ENCODE measurements around the gene TRAK1.

The TRAK1 gene

DNA sequence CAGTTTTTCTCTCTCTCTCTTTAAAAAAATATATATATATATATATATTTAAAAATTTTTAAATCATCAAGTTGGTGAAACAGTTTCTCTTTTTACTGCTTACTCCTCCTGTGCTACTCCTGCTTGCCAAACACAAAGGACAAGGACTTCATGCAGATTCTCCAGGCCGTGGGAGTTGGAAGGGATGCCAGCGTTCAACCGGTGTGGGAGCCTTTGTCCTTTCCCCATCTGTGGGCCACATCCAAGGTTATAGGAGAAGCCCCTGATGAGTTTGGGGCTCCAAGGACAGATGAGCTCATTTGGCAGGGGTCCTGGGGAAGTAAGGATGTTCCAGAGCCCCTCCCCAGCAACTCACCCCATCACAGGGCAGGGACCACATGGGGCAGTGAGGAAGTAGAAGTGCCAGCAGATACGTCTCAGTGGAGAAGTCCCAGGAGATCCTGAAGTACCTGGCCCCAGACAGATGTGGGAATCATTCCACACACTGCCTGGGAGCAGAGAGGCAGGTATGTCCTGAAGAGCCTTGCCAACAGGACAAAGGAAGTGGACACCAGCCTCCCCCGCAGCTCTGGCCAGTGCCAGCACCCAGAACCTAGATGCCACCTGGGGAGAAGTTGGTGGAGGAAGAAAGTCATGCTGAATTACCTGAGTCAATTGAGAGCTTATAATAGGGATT lies 138.2 kb downstream of the TRAK1 start:
- H3K27ac ChIP-seq (ENCODE audit: low read depth in 2 of 2, low read length in 2 of 2) = no peak overlapping the region
- no peaks in the 10 kb centered on the region for H3K27me3 ChIP-seq (ENCODE audit: control insufficient read depth in 2 of 2, insufficient read depth in 2 of 2, low read length in 2 of 2)
- no peaks in the 10 kb centered on the region for H3K9me3 ChIP-seq (ENCODE audit: control insufficient read depth in 2 of 2, low read length in 2 of 2)
- H3K9ac ChIP-seq (ENCODE audit: low read depth in 1 of 2, low read length in 2 of 2) = no peak overlapping the region
- no peak overlapping the region for H3K4me3 ChIP-seq (ENCODE audit: low read length in 2 of 2)
- H3K36me3 ChIP-seq (ENCODE audit: control insufficient read depth in 2 of 2, insufficient read depth in 2 of 2, low read length in 2 of 2) = peaks cover 8% of the 10 kb centered on the region in 2 donors
- H3K4me1 ChIP-seq (ENCODE audit: control insufficient read depth in 2 of 2, insufficient read depth in 2 of 2, low read length in 2 of 2) = no peaks in the 10 kb centered on the region

DNA sequence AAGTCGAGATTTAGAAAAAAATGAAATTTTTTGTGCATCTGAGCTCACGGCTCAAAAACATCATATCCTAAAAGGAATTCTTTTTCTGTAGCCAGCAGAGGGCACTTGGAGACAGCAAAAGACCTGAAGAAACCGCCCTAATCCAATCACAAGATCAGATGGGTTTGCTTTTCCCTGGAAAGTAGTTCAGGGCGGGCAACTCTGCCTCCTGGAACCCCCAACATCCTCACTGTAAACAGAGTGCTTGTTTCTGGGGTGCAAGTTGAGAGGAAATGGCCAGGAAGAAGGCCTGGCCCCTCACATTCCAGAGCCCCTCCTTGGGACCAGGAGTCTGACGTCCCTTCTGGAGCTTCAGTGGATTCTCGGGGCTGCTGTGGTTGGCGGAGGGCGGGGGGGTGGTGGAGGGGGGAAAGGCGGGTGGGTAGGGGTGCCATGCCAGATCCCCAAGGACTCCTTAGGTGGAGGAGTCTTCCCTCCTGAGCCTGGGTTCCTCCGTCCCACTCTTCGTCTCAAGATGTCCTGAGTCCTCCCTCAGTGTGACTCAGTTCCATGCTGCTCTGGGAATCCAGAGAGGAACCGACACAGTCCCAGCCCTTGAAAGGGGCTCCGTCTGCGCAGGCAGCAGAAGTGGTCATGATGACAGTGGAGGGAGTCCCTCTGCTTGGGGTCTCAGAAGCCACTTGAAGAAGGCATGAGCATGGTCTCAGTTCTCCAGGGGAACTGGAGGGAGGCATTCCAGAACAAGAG lies 139.0 kb downstream of the TRAK1 start:
- H3K4me1 ChIP-seq (ENCODE audit: control insufficient read depth in 2 of 2, insufficient read depth in 2 of 2, low read length in 2 of 2) = no peaks in the 10 kb centered on the region
- H3K9me3 ChIP-seq (ENCODE audit: control insufficient read depth in 2 of 2, low read length in 2 of 2) = no peaks in the 10 kb centered on the region
- H3K27ac ChIP-seq (ENCODE audit: low read depth in 2 of 2, low read length in 2 of 2) = no peak overlapping the region
- H3K27me3 ChIP-seq (ENCODE audit: control insufficient read depth in 2 of 2, insufficient read depth in 2 of 2, low read length in 2 of 2) = no peaks in the 10 kb centered on the region
- H3K36me3 ChIP-seq (ENCODE audit: control insufficient read depth in 2 of 2, insufficient read depth in 2 of 2, low read length in 2 of 2) = peaks cover 1 to 2% of the 10 kb centered on the region in 2 donors
- H3K4me3 ChIP-seq (ENCODE audit: low read length in 2 of 2) = no peak overlapping the region
- no peak overlapping the region for H3K9ac ChIP-seq (ENCODE audit: low read depth in 1 of 2, low read length in 2 of 2)

DNA sequence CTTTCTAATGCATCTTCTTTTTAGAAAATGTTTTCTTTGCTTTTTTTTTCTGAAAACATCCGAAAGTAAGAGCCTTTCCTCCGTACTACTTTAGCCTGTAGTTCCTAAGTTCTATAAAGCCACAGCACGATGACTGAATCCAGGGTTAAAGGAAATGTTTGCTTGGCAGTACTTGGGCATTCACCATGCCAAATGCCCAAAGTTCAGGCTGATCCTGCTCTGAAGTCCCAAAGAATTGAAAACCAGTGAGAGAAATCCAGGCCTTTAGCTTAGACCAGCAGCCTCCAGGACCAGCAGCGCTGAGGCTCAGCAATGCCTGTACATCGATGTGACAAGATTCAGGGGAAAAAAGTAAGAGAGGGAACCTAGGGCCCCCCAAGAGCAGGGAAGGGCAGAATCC lies 139.7 kb downstream of the TRAK1 start:
- no peaks in the 10 kb centered on the region for H3K4me1 ChIP-seq (ENCODE audit: control insufficient read depth in 2 of 2, insufficient read depth in 2 of 2, low read length in 2 of 2)
- H3K27ac ChIP-seq (ENCODE audit: low read depth in 2 of 2, low read length in 2 of 2) = no peak overlapping the region
- no peaks in the 10 kb centered on the region for H3K36me3 ChIP-seq (ENCODE audit: control insufficient read depth in 2 of 2, insufficient read depth in 2 of 2, low read length in 2 of 2)
- H3K9me3 ChIP-seq (ENCODE audit: control insufficient read depth in 2 of 2, low read length in 2 of 2) = no peaks in the 10 kb centered on the region
- H3K9ac ChIP-seq (ENCODE audit: low read depth in 1 of 2, low read length in 2 of 2) = no peak overlapping the region
- H3K27me3 ChIP-seq (ENCODE audit: control insufficient read depth in 2 of 2, insufficient read depth in 2 of 2, low read length in 2 of 2) = no peaks in the 10 kb centered on the region
- no peak overlapping the region for H3K4me3 ChIP-seq (ENCODE audit: low read length in 2 of 2)

DNA sequence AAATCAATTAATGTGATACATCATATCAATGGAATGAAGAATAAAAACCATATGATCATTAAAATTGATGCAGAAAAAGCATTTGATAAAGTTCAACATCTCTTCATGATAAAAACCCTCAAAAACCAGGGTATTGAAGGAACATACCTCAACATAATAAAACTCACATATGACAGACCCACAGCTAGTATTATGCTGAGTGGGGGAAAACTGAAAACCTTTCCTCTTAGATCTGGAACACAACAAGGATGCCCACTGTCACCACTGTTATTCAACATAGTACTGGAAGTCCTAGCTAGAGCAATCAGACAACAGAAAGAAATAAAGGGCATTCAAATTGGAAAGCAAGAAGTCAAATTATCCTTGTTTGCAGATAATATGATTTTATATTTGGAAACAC lies 144.4 kb downstream of the TRAK1 start:
- H3K4me1 ChIP-seq (ENCODE audit: control insufficient read depth in 2 of 2, insufficient read depth in 2 of 2, low read length in 2 of 2) = no peaks in the 10 kb centered on the region
- no peaks in the 10 kb centered on the region for H3K27me3 ChIP-seq (ENCODE audit: control insufficient read depth in 2 of 2, insufficient read depth in 2 of 2, low read length in 2 of 2)
- peaks cover 4 to 9% of the 10 kb centered on the region in 2 donors for H3K9me3 ChIP-seq (ENCODE audit: control insufficient read depth in 2 of 2, low read length in 2 of 2)
- no peaks in the 10 kb centered on the region for H3K36me3 ChIP-seq (ENCODE audit: control insufficient read depth in 2 of 2, insufficient read depth in 2 of 2, low read length in 2 of 2)
- no peak overlapping the region for H3K9ac ChIP-seq (ENCODE audit: low read depth in 1 of 2, low read length in 2 of 2)
- H3K27ac ChIP-seq (ENCODE audit: low read depth in 2 of 2, low read length in 2 of 2) = no peak overlapping the region
- no peak overlapping the region for H3K4me3 ChIP-seq (ENCODE audit: low read length in 2 of 2)

DNA sequence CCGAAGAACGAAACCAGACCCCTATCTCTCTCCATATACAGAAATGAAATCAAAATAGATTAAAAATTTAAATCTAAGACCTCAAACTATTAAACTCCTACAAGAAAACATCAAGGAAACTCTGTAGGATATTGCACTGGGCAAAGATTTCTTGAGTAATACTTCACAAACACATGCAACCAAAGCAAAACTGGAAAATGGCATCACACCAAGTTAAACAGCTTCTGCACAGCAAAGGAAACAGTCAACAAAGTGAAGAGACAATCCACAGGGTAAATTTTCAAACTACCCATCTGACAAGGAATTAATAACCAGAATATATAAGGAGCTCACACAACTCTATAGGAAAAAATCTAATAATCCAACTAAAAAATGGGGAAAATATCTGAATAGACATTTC lies 145.5 kb downstream of the TRAK1 start:
- no peak overlapping the region for H3K9ac ChIP-seq (ENCODE audit: low read depth in 1 of 2, low read length in 2 of 2)
- no peaks in the 10 kb centered on the region for H3K36me3 ChIP-seq (ENCODE audit: control insufficient read depth in 2 of 2, insufficient read depth in 2 of 2, low read length in 2 of 2)
- H3K27ac ChIP-seq (ENCODE audit: low read depth in 2 of 2, low read length in 2 of 2) = no peak overlapping the region
- no peaks in the 10 kb centered on the region for H3K27me3 ChIP-seq (ENCODE audit: control insufficient read depth in 2 of 2, insufficient read depth in 2 of 2, low read length in 2 of 2)
- no peak overlapping the region for H3K4me3 ChIP-seq (ENCODE audit: low read length in 2 of 2)
- H3K9me3 ChIP-seq (ENCODE audit: control insufficient read depth in 2 of 2, low read length in 2 of 2) = peaks cover 4 to 9% of the 10 kb centered on the region in 2 donors
- H3K4me1 ChIP-seq (ENCODE audit: control insufficient read depth in 2 of 2, insufficient read depth in 2 of 2, low read length in 2 of 2) = no peaks in the 10 kb centered on the region

DNA sequence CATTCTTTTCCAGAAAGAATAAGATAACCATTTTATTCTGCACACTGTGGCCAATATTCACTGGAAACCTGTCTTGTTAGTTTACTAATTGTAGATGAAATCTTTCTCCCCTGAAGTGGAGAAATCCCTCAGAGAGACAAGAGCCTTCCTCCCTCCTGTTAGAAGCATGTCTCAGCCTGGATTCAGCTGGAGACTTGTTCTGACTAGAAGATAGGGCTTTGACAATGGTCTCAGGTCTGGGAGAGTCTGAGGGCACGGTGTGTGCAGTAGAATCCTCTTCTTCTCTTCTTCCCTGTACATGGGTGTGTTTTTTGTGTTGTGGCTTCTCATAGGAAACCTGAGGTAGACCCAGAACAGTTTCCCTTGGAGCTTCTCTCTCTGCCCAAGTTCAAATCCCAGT lies 154.9 kb downstream of the TRAK1 start:
- no peak overlapping the region for H3K27ac ChIP-seq (ENCODE audit: low read depth in 2 of 2, low read length in 2 of 2)
- H3K27me3 ChIP-seq (ENCODE audit: control insufficient read depth in 2 of 2, insufficient read depth in 2 of 2, low read length in 2 of 2) = peaks cover 0 to 16% of the 10 kb centered on the region in 2 donors
- H3K4me1 ChIP-seq (ENCODE audit: control insufficient read depth in 2 of 2, insufficient read depth in 2 of 2, low read length in 2 of 2) = no peaks in the 10 kb centered on the region
- H3K9me3 ChIP-seq (ENCODE audit: control insufficient read depth in 2 of 2, low read length in 2 of 2) = no peaks in the 10 kb centered on the region
- no peaks in the 10 kb centered on the region for H3K36me3 ChIP-seq (ENCODE audit: control insufficient read depth in 2 of 2, insufficient read depth in 2 of 2, low read length in 2 of 2)
- H3K9ac ChIP-seq (ENCODE audit: low read depth in 1 of 2, low read length in 2 of 2) = no peak overlapping the region
- no peak overlapping the region for H3K4me3 ChIP-seq (ENCODE audit: low read length in 2 of 2)

DNA sequence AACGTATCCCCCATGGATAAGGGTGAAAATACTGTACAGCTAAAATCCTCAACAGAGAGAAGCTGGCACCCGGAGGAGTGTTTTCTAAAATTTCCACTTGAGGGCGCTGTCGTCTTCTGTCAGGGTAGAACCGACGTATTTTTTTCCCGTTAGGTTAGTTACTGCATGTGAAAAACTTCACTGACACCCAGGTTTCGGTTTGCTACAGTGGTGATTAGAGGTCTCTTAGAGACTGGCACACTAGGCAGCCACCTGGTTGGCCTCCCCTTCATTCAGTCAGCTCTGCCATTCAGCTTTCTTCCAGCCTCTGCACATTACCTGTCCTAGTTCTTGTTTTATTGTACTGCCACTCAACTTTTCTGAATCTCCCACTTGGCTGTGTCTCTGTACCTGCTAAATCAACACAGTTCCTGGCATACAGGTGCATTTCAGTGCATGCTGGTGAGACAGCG lies 156.4 kb downstream of the TRAK1 start:
- Histone ChIP-seq H3K9ac (ENCODE audit: low read depth in 1 of 2, low read length in 2 of 2) (no peak overlapping the region), H3K27ac (ENCODE audit: low read depth in 2 of 2, low read length in 2 of 2) (no peak overlapping the region), H3K36me3 (ENCODE audit: control insufficient read depth in 2 of 2, insufficient read depth in 2 of 2, low read length in 2 of 2) (no peaks in the 10 kb centered on the region), H3K4me3 (ENCODE audit: low read length in 2 of 2) (no peak overlapping the region), H3K27me3 (ENCODE audit: control insufficient read depth in 2 of 2, insufficient read depth in 2 of 2, low read length in 2 of 2) (peaks cover 0 to 16% of the 10 kb centered on the region in 2 donors), H3K9me3 (ENCODE audit: control insufficient read depth in 2 of 2, low read length in 2 of 2) (no peaks in the 10 kb centered on the region), H3K4me1 (ENCODE audit: control insufficient read depth in 2 of 2, insufficient read depth in 2 of 2, low read length in 2 of 2) (no peaks in the 10 kb centered on the region)

DNA sequence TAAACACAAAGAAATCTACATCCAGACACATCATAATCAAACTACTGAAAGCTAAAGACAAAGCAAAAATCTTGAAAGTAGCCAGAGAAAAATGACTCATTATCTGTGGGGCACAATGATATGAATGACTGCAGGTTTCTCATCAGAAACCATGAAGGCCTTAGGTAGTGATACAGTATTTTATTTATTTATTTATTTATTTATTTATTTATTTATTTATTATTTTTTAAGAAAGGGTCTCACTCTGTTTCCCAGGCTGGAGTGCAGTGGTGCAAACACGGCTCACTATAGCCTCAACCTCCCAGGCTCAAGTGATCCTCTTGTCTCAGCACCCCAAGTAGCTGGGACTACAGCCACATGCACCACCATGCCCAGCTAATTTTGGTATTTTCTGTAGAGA lies 159.6 kb downstream of the TRAK1 start:
- Histone ChIP-seq H3K36me3 (ENCODE audit: control insufficient read depth in 2 of 2, insufficient read depth in 2 of 2, low read length in 2 of 2) (no peaks in the 10 kb centered on the region), H3K4me3 (ENCODE audit: low read length in 2 of 2) (no peak overlapping the region), H3K9ac (ENCODE audit: low read depth in 1 of 2, low read length in 2 of 2) (no peak overlapping the region), H3K9me3 (ENCODE audit: control insufficient read depth in 2 of 2, low read length in 2 of 2) (no peaks in the 10 kb centered on the region), H3K27me3 (ENCODE audit: control insufficient read depth in 2 of 2, insufficient read depth in 2 of 2, low read length in 2 of 2) (peaks cover 0 to 15% of the 10 kb centered on the region in 2 donors), H3K4me1 (ENCODE audit: control insufficient read depth in 2 of 2, insufficient read depth in 2 of 2, low read length in 2 of 2) (peaks cover 2 to 10% of the 10 kb centered on the region in 2 donors), H3K27ac (ENCODE audit: low read depth in 2 of 2, low read length in 2 of 2) (no peak overlapping the region)

DNA sequence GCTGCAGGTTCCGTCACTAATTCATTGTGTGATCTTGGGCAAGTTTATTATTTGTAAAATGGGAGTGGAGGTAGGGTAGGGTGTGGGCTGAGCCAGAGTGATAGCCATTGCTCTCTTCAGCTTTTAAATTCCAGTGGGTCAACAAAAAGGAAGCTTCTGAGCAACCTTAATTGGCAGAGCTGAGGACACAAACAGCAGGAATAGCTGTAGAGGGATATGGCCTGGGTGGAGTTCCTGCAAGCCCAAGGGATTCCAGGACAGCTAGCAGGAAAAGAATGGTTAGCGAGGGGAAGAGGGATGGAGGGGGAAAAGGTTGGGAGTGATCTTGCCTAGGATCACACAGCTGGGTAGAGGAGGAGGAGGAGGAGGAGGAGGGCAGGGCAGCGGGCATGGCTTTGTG lies 163.4 kb downstream of the TRAK1 start:
- Histone ChIP-seq H3K27me3 (ENCODE audit: control insufficient read depth in 2 of 2, insufficient read depth in 2 of 2, low read length in 2 of 2) (peaks cover 0 to 5% of the 10 kb centered on the region in 2 donors), H3K36me3 (ENCODE audit: control insufficient read depth in 2 of 2, insufficient read depth in 2 of 2, low read length in 2 of 2) (no peaks in the 10 kb centered on the region), H3K9me3 (ENCODE audit: control insufficient read depth in 2 of 2, low read length in 2 of 2) (no peaks in the 10 kb centered on the region), H3K27ac (ENCODE audit: low read depth in 2 of 2, low read length in 2 of 2) (no peak overlapping the region), H3K9ac (ENCODE audit: low read depth in 1 of 2, low read length in 2 of 2) (no peak overlapping the region), H3K4me1 (ENCODE audit: control insufficient read depth in 2 of 2, insufficient read depth in 2 of 2, low read length in 2 of 2) (peaks cover 2 to 10% of the 10 kb centered on the region in 2 donors), H3K4me3 (ENCODE audit: low read length in 2 of 2) (no peak overlapping the region)

DNA sequence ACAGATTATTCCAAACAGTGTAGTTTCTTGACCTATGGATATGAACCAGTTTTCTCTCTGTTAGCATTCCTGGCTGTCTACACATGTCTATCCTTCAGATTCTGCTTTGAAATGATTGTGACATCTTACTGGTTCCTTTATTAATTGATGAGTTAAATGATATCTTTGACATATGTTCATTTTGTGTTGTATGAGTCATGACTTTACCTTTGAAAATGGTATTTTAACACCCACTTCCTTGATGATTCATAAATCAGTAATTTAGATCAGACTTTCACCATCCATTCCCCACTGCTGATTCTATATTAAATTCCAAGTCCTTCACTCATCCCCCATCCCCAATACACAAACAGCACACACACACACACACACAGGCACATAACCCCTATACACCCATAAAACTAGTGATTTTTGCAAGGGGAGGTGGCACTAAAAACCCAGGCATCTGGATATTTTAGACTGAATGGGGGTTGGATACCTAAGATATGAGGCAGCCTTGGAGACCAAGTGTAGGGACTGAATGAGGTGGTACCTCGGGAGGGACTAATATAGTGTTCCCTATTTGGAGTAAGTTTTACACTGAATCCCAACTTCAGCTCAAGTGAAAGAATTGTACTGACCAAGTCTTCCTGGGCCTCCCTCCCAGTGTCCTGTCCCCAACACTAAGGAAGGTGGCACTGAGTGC lies 165.1 kb downstream of the TRAK1 start:
- Histone ChIP-seq H3K9me3 (ENCODE audit: control insufficient read depth in 2 of 2, low read length in 2 of 2) (no peaks in the 10 kb centered on the region), H3K4me1 (ENCODE audit: control insufficient read depth in 2 of 2, insufficient read depth in 2 of 2, low read length in 2 of 2) (peaks cover 2 to 10% of the 10 kb centered on the region in 2 donors), H3K4me3 (ENCODE audit: low read length in 2 of 2) (no peak overlapping the region), H3K9ac (ENCODE audit: low read depth in 1 of 2, low read length in 2 of 2) (no peak overlapping the region), H3K27me3 (ENCODE audit: control insufficient read depth in 2 of 2, insufficient read depth in 2 of 2, low read length in 2 of 2) (peaks cover 5 to 11% of the 10 kb centered on the region in 2 donors), H3K27ac (ENCODE audit: low read depth in 2 of 2, low read length in 2 of 2) (no peak overlapping the region), H3K36me3 (ENCODE audit: control insufficient read depth in 2 of 2, insufficient read depth in 2 of 2, low read length in 2 of 2) (no peaks in the 10 kb centered on the region)

All from mucosa of rectum (tissue), 2 donors.